Testis (tissue), 2 donors: Measurements from ENCODE around the gene NMBR.

Source experiments
- CTCF ChIP-seq, 3 experiments: fragments of 450-650 bp in 2 of 3; fragments of 200-600 bp in 1 of 3; sonication (generic) in 1 of 3; IDR thresholded peaks; one replicate each; pipeline ENCODE4 v1.5.1; 2016 to 2019; ENCODE audit warnings: antibody characterized with exemption in 3 of 3, mild to moderate bottlenecking in 2 of 3, moderate library complexity in 1 of 3
- POLR2A ChIP-seq: fragments of 450-650 bp; IDR thresholded peaks from one replicate; pipeline ENCODE4 v1.6.1; 2017; ENCODE audit warnings: antibody characterized with exemption, mild to moderate bottlenecking, moderate library complexity

- no peak for TF ChIP-seq CTCF (IDR thresholded peaks at IDR 0.05)
- TF ChIP-seq POLR2A: no peak
These were observed 95.5 kb downstream of the NMBR start for GRCh38 chr6:142051404-142051803.
